HPDE6-E6E7 (cell line): Measurements from ENCODE around the gene MVP.
A peak's percentile ranks its signal among the peaks of the same experiment; 100 is the strongest.
"Not testable (repeated sequence)": the region's sequence is repeated elsewhere in the genome, so short reads cannot be mapped to it uniquely, and the experiment has no call there.

Source experiments
- DNase-seq: peaks from one replicate; pipeline ENCODE4 v3.0.0; 2011; ENCODE audit warnings: missing footprints; ENCODE audit errors: extremely low spot score

MVP gene

DNA sequence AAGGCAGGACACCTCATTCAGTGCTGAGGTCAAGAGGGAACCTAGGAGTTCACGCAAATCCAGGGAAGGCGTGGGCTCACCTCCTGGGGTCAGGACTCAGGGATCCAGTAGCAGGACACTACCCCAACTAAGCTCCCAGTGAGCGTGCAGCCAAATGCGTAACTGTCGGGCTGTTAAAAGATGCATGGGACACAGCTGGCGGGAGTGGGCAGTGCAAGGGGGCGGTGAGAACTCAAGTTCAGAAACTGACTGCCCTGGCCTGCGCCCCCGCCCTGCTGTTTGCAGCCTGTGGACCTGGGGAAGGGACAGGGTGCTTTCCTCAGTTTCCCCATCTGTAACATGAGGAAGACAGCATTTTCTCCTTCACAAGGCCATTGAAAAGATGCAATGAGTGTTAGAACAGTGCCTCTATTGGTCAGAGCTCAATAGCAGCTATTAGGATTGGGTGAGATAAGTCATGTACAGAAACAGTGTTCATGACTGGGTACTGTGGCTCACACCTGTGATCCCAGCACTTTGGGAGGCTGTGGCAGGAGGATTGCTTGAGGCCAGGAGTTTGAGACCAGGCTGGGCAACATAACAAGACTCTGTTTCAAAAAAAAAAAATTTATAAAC, 22.6 kb downstream of the MVP start:
- DNase-seq = no peak

GRCh38 chr16:29843931-29844330, 23.7 kb downstream of the MVP start:
- no peak for DNase-seq

GRCh38 chr16:29844575-29845331, 24.5 kb downstream of the MVP start:
- DNase-seq = no peak

- DNase-seq = no peak
Observed at GRCh38 chr16:29845656-29846055, 25.4 kb downstream of the MVP start.

DNA sequence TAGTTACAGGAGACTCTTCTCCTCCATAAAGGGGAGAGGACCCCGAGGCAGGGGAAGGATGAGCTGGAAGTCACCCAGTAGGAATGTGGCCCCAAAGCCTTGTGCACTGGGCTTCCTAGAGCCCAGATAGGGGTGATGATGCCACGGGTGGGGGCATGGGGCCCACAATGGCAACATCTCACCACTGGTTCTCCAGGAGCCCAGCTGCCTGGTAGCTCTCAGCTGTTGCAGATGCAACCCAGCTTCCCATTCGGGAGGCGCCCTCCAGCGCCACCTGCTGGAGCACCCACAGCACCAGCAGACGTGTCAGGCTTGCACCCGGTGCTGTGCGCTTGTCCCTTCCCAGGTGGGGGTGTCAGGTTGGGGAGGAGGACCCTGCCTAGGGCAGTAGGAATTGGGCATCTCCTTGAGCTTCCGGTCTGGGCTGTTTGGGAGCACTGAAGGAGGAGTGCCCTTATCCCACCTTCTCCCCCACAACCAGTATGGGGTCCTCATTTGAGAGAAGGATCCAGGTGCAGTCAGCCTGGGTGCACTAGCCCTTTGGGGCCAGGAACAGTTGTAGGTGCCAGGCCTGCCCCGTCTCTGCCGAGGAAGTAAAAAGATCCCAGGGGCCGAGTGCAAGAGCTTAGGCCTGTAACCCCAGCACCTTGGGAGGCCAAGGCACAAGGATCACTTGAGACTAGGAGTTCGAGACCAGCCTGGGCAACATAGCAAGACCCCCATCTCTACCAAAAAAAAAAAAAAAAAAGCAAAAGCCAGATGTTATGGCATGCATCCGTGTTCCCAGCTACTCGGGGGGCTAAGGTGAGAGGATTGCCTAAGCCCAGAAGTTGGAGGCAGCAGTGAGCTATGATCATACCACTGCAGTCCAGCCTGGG, 28.4 kb downstream of the MVP start:
- DNase-seq = peak; percentile 54

- no peak for DNase-seq
Observed at GRCh38 chr16:29849505-29849904, 29.2 kb downstream of the MVP start.

DNA sequence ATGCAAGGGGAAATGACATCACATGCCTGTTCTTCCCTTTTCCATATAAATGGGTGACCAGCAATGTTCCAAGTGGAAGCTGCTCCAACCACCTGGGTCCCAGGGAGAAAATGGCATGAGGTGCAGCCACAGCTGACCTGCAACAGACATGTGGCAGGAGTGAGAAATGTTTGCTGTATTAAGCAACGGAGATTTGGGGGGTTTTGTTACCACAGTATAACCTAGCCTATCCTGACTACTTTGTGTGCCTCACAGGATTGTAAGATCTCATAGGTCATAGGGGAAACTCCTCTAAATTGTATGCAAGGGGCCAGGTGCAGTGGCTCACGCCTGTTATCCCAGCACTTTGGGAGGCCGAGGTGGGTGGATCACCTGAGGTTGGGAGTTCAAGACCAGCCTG, 30.7 kb downstream of the MVP start:
- no peak for DNase-seq

GRCh38 chr16:29852654-29853053, 32.4 kb downstream of the MVP start:
- no peak for DNase-seq

DNA sequence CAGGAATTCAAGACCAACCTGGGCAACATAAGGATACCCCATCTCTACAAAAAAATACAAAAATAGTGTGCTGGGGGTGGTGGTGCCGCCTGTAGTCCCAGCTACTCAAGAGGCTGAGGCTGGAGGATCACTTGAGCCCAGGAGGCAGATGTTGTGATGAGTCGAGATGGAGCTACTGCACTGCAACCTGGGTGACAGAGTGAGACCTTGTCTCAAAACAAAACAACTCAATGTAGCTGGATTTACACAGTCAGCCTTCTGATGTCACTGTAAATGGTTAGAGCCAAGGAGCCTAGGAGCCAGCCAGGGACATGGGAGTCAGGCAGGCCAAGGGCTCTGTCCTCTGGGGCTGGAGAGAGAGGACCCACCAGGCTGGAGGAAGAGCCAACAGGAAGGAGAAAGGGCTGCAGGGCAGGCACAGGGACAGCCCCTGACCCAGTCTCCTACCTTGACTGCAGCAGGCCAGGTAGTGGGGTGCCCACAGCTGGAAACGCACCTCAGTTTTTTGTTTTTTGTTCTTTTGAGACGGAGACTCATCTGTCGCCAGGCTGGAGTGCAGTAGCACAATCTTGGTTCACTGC, 34.3 kb downstream of the MVP start:
- no peak for DNase-seq

DNA sequence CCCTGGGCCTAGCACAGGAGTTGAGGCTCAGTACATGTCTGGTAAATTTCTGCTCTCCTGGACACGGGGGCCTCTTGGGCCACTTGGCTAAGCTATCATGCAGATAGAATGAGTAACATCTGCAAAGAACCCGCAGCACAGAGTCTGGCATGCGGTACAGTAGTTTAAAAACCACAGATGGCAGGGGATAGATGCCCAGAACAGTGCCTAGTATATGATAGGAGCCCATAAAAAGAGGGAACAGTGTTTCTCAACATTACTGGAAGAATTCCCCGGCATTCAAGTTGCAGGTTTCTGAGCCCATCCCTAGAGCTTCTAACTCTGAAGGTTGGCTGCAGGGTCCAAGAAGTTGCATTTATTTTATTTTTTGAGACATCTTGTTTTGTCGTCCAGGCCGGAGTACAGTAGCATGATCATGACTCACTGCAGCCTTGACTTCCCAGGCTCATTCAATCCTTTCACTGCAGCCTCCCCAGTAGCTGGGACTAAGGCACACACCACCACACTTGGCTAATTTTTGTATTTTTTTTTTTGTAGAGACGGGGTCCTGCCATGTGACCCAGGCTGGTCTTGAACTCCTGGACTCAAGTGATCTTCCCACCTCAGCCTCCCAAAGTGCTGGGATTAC, 37.0 kb downstream of the MVP start:
- DNase-seq = no peak

- DNase-seq = no peak
Observed at GRCh38 chr16:29858149-29858849, 38.0 kb downstream of the MVP start.

DNA sequence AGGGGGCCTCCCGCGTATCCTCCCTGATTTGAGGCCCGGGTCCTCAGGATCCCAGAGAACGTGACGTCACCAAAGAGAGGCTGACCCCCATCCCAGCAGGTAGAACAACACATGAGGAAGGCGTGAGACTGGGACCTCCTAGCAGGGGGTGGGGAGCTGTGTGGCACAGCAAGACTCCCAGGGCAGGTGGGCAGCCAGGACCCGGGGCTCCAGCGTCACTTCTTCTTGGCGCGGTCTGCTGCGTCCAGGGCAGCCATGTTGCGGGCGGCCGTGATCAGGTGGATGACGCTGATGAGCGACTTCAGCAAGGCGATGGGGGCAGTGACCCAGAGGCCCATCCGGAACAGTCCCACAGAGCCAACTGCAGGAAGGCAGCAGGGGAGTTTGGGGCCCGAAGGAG, 38.7 kb downstream of the MVP start:
- DNase-seq = no peak

GRCh38 chr16:29860218-29860617, 40.0 kb downstream of the MVP start:
- no peak for DNase-seq

DNA sequence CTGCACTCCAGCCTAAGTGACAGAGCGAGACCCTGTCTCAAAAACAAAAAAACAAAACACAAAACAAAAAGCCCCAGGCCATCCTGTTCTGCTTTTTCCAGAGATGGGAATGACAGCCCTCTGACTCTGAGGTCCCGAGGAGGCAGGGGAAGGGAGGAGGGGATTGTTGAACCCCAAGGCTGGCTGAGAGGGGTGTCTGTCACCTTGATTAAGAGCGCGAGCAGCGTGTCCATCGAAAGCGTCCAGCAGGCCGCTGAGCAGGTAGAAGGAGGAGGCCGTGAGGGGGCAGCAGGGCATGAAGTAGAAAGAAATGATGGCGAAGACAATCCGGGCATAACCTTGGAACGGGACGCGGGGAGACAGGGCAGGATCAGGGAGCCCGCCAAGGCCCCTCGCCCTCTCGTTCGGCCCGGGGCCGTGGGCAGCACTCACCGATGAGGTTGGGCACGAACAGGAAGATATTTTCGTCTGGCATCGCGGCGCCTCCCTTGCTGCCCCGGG, 42.2 kb downstream of the MVP start:
- peak; percentile 25 for DNase-seq

DNA sequence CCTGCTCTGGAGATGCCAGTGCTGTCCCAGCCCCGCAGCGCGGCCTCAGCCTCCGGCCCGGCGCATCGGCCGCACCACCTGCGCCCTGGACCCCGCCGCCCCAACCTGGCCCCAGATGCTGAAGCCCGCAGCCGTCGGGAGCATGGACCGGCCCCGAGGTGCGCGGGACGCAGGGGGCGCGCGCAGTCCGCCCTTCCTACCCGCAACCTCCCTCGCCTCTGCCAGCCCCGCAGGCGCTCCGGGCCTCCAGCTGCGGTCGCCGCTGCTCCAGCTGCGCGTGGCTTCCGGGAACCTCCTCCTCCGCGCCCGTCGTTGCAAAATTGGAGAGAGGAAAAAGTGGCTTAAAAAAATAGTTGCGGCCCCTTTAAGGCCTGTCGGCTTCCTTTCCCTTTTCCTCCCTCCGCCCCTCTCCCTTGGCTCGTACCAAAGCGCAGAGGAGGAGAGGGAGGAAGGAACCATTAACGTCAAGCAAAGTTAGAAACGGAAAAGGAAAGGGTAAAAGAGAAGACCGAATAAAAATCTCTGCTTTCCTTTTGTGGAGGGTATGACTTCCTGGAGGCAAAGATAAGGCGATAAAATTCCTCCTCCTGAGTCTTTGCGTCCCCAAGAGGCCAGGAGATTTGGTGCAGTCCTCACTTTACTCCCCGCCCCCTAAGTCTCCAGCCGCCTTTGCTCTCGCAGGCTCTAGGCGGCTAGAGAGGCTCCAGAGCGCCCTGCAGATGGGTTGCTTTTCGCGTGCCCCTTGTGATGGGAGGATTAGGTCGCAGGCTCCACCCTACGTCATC, 42.8 kb downstream of the MVP start, which contains the start of gene CDIPT:
CDIPT (minus strand) TSS at position 343 of the 785 bp plus-strand sequence. CDS start 369 bp downstream, outside the sequence.
- DNase-seq = peak; percentile 89

DNA sequence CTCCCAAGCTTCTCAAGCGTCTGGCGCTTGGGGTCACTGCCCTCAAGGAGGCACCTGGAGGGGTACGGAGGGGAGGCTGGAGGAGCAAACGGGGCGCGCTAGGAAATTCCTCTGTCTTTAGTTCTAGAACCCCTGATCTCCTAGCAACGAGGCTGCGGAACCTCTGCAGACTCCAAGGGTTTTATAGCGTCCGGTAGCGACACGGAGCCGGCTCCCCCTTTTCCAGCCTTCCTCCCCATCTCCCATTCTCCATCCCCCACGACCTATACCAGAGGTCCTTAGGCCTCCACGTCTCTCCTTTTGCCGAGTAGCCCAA, 43.4 kb downstream of the MVP start:
- DNase-seq = no peak

DNA sequence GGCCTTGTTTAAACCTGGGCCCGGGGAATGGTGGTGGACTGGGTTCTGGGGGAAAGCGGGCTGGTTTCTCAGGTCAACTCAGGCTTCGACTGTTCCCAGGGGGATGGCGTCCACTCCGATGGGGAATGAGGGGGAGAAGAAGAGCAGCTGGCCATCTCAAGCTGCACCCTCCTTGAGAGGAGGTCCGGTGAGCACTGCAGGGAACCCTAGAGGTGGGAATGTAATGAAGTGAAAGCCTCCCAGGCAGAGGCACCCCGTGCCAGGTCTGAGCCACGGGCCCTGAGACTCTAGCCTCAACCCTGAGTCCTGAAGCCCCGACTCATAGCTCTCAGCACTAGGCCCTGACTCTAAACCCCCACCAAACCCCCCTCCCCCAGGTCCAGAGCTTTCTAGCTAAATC, 43.9 kb downstream of the MVP start:
- no peak for DNase-seq

GRCh38 chr16:29868396-29869009, 48.2 kb downstream of the MVP start:
- DNase-seq = no peak

DNA sequence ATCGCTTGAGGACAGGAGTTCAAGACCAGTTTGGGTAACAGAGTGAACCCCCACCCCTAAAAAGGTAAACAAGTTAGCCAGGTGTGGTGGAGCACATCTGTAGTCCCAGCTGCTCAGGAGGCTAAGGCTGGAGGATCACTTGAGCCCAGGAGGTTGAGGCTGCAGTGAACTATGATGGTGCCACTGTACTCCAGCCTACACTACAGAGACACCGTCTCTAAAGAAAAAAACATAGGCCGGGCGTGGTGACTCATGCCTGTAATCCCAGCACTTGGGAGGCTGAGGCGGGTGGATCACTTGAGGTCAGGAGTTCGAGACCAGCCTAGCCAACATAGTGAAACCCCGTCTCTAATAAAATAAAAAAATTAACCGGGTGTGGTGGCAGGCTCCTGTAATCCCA, 48.8 kb downstream of the MVP start:
- DNase-seq = not testable (repeated sequence)
